ENCODE measurements around the gene ANO7. TPM values are rescaled to one million over a fixed set of nuclear protein-coding genes. Genes with fewer than 3 reads are reported as not detected.

The ANO7 gene, protein sequence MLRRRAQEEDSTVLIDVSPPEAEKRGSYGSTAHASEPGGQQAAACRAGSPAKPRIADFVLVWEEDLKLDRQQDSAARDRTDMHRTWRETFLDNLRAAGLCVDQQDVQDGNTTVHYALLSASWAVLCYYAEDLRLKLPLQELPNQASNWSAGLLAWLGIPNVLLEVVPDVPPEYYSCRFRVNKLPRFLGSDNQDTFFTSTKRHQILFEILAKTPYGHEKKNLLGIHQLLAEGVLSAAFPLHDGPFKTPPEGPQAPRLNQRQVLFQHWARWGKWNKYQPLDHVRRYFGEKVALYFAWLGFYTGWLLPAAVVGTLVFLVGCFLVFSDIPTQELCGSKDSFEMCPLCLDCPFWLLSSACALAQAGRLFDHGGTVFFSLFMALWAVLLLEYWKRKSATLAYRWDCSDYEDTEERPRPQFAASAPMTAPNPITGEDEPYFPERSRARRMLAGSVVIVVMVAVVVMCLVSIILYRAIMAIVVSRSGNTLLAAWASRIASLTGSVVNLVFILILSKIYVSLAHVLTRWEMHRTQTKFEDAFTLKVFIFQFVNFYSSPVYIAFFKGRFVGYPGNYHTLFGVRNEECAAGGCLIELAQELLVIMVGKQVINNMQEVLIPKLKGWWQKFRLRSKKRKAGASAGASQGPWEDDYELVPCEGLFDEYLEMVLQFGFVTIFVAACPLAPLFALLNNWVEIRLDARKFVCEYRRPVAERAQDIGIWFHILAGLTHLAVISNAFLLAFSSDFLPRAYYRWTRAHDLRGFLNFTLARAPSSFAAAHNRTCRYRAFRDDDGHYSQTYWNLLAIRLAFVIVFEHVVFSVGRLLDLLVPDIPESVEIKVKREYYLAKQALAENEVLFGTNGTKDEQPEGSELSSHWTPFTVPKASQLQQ
- total RNA-seq, result 0.25 and 0.59 TPM in 2 replicates

DNA sequence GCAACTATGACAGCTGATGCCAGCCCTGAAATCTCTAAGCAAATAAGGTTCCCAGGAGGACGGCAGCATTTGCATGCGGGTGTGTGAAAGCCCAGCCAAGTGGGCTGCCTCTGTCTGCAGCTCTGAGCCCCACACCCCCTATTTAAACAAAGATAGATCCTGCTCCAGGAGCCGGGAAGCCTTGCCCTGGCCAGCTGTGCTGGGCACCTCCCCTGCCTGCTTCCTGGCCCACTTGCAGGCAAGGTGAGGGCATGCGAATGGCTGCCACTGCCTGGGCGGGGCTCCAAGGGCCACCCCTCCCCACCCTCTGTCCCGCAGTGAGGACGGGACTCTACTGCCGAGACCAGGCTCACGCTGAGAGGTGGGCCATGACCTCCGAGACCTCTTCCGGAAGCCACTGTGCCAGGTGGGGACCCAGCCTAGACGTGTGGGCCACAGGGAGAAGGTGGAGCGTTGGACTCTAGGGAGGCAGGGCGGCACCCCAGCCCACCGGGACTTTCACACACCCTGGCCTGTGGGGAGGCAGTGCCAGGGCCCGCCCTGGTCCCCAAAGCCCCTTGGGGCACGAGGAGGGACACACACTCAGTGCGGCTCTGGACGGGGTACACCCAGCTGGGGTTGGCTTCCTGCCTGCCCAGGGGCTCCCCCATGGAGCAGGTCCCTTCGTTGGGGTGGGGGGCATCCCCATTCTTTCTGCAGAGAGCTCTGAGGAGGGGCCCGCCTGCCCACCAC is at the start of gene ANO7:
Gene ANO7, plus strand, starts transcription at position 317 of the 732 bp plus-strand sequence. CDS start 1,387 bp downstream, outside the sequence.
- no peak for DNase-seq (ENCODE audit: low read depth, low spot score)

DNA sequence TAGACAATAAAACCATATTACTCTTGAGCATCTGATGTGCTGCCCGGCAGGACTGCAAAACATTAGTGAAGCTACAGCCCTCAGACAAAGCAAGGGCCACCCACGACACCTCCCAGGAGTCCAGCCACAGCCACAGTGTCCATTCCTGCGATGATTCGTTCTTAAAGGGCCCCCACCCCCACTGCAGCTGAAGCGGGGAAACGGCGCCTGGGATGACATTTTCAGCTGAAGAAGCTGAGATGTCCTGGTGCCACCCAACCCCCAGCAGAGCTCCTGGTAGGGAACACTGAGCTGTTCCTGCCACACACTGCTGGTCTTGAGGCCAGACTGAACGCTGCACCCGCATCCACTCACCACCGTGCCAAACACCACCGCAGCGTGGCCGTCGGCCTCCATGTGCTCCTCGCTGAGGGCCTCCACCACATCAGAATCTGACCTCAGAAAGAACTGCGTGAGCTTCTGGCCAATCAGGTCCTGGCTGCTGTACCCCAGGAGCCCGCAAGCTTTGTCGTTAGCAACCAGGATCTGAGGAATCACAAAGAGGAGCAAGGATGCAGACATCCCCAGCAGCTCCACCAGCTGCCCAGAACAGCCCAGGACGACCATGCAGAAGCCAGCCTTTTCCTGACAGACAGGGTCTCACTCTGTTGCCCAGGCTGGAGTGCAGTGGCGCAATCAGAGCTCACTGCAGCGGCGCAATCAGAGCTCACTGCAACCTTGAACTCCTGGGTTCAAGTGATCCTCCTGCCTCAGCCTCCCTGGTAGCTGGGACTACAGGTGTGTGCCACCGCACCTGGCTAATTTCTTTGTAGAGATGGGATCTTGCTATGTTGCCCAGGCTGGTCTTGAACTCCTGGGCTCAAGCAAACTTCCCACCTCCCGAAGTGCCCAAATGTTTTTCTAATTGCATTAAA is 48.7 kb upstream of the ANO7 start:
- DNase-seq (ENCODE audit: low read depth, low spot score), result no peak

DNA sequence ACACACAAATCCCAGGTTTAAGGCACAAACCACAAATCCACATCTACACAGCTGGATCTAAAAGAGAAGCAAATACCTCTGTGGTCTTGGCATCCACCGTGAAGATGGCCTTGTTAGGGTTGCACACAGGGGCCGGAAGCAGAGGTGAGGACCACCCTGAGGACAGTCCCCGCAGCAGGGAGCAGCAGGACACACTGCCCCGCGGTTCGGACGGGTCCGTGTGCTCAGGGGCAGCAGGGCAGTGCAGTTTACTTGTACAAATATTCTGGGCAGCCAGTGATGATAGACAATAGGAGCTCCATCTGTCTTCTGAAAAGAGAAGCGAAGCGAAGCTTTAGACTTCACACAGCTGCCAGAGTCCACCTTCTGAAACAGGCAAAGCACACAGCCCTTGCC is 48.0 kb upstream of the ANO7 start:
- no peak for DNase-seq (ENCODE audit: low read depth, low spot score)

DNA sequence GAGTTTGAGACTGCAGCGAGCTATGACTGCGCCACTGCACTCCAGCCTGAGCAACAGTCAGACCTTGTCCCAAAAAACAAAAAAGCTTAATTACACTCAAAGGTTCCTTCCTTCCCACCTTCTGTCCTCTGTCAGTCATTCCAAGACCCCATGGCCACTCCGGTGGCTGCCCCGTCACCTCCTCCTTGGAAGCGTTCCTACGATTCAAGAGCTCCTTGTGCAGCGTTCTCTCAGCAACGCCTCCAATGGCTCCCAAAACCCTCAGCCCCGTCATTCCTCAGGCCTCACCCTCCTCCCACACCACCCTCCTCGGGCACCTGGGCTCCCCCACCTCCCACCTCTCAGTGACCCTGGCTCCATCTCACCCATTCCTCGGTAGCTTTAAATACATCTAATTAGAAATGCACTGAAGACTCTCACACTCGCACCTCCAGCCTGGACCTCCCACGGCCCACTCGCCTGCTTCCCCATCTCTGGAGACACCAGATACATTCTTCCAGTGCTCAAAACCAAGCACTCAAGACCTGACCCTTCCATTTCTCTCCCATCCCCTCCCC is 47.2 kb upstream of the ANO7 start:
- DNase-seq (ENCODE audit: low read depth, low spot score), result no peak

DNA sequence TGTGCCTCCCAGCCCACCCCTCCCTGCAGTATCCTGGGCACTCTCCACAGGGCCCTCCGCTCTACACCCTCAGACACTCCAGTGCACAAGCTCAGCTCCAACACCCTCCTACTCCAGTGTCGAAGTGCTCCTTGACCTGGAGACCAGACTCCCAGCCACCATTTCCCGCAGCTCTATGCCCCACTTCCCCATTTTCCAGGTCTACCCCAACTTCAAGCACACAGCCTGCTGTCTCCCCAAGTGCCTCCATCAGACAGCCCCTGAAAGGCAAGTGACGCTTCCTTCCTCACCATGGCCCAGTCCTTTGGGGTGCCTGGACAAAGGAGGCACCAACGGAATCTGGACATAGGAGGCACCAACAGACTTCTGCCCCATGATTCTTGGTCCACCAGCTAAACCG is 46.4 kb upstream of the ANO7 start:
- no peak for DNase-seq (ENCODE audit: low read depth, low spot score)

DNA sequence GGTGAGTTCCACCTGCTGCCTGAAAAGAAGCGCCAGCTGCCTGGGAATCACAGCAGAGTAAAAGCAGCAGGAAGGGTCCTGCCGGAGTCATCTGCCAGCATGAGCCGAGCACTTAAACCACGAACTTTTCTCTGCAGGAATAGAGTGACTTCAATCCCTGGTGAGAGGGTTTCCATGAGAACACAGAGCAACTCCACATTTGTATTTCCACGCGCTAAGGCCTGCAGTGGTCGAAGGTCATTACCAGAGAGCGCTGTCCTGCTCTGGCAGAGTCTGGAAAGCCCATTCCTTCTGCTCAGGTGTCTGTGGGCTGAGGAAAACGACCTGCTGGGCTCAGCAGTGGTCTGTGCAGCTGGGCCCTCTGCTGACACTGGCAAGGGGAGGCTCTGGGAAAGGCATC is 45.9 kb upstream of the ANO7 start:
- no peak for DNase-seq (ENCODE audit: low read depth, low spot score)

DNA sequence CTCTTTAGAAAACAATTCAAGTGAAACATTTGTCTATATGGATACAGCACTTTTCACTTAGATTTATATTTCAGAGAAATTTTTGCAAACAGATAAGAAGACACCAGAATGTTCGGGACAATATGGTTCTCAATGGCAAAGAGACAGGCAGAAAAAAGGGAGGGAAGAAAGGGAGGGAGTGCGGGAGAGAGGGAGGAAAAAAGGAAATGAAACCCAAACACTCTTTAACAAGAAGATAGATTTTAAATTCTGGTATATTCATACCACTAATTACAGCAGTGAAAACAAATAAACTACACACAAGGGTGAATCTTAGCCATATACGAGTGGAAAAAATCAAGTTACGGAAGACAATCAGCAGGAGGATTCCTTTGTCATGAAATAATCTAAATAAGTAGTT is 42.2 kb upstream of the ANO7 start:
- DNase-seq (ENCODE audit: low read depth, low spot score), result no peak

DNA sequence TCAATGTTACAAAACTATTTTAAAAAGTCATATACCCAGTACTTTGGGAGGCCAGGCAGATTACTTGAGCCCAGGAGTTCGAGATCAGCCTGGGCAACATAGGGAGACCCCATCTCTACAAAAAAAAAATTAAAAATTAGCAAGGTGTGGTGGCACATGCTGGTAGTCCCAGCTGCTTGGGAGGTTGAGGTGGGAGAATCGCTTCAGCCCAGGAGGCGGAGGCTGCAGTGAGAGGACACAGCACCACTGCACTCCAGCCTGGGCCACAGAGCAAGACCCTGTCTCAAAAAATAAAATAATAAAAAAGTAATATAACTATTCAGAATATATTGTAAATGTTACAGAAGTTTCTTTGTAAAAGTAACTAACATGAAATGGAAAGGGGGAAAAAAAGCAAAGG is 41.1 kb upstream of the ANO7 start:
- no peak for DNase-seq (ENCODE audit: low read depth, low spot score)

DNA sequence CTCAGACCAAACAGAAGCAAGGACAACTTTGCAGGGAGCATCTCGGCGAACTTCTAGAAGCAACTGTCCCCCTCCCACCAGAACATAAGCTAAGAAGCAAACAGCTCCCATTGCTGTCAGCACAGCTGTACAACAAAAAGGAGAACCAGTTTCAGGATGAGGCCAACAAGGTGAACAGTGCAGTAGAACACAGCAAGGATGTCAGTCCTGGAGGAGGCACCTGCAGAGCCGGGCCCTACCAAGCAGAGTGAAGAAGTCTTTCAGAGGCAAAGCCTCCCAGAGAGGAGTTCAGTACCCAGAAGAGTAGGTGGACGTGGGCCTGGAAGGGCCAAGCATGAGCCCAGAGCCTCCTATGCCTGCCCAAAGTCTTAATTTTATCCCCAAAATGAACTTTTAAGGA is 40.2 kb upstream of the ANO7 start:
- no peak for DNase-seq (ENCODE audit: low read depth, low spot score)

DNA sequence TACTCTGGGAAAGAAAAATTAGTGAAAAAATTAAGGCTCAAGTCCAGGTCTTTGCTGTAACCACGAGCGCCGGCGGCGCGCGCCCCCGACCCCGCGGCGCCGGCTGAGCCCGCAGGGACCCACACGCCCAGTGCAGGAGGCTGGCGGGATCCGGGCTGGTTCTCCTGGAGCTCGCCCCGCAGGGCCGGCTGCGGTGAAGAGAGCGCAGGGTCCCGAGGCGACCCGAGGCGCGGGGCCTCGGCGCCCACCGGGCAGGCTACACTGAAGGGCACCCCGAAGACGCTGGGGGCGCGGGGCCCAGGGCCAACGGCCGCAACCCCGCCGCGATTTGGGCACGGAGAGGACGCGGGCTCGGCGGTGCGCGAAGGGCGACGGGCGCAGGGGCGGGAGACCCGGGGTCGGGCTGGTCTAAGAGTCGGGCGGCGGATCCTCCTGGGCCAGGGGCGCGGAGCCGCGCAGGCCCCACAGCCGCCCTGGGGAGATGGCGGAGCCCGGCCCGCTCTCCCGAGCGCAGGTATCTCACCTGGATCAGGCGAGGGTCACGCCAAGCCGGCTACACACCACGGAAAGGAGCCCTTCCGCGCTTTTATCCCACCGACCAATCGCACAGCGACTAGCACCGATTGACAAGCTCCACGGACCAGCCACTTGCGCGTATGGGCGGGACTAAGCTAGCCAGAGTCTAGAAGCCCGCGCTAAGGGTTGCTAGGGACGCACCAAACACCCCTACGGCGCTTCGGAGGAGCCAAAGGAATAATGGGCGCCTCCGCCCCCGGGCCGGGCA is 39.4 kb upstream of the ANO7 start, which contains the start of gene PASK:
Gene PASK, minus strand, starts transcription at position 582 of the 784 bp plus-strand sequence. CDS start 6,440 bp downstream, outside the sequence.
- DNase-seq (ENCODE audit: low read depth, low spot score), result peak; percentile 75

DNA sequence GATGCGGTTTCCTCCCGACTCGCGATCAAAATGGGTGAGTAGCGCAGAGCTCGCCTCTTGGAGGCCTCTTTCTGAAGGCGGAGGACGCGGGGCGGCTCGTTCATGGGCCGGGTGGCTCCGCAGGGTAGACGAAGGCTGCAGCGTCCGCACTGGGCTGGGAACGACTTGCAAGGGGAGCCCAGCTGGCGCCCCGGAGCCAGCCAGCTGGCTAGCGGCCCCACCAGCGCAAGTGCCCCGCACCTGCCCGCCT is 38.9 kb upstream of the ANO7 start:
- no peak for DNase-seq (ENCODE audit: low read depth, low spot score)

DNA sequence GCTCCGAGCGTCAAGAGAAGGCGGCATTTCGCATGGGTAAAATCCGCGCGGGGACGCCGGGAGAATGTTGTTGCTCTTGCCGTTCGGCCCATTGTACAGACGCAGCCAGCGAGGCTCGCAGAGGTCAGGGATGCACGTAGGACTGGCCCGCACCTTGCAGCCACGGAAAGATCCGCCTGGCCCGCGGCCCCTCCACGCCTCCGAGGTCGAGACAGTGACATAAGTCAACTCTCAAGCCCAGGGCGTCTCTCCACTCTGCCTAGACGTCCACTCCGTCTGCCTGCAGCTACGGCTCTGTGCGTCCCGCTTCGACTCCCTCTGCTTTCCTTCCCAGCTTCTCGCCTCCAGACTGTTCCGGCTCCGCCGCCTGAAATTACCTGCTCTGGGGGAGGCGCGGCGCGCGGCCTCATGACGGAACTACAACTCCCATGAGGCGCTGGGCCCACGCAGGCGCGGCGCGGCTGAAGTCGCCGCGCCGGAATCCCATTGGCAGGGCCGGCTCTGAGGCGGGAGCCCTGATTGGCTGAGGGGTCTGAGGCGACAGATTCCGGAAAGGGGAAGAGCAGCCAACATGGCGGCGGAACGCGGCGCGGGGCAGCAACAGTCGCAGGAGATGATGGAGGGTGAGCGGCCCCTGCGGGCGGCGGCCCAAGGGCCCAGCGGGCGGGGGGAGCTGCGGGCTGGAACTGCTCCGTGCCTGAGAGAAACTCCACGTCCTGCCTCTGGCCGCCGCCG is 38.4 kb upstream of the ANO7 start, which contains the start of gene PPP1R7:
Gene PPP1R7, plus strand, starts transcription at position 543 of the 735 bp plus-strand sequence. Its CDS starts 29 bp downstream, at position 572.
- peak; percentile 72 for DNase-seq (ENCODE audit: low read depth, low spot score)

DNA sequence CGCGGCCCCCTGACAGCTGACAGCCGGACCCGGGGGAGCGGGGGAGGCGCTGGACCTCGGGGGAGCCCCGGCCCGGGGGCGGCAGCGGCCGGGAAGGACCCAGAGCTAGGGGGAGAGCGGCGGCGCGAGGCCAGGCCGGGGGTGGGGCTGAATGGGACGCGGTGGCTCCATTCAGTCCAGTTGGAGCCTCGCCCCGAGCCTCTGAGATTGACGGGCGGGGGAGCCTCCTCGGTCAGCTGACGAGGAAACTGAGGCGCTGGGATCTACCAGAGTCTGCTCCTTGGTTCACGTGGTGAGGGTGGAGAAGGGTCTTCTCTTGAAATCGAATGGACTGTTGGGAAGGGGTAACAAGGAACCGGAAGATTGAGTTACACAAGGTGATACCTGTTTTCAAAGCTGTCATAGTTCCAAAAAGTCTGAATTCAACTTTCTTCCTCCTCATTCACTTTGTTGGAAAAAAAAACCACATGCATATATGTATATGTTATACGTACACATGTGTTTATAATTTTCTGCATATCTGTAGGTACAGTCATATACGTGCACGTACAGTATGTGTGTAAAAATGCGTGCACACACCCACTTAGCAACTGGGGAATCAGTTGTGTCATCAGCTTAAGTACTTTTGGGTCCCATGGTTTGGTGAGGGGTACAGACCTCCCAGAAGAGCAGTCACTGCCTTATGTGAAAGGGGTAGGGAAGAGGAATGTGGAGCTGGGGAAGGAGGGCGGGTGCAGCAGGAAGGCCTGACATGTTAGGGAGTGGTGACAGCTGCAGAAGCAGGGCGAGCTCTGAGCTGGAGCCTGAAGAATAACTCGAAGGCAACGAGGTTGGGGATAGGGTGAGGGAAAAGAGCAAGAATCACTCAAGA is 37.6 kb upstream of the ANO7 start:
- no peak for DNase-seq (ENCODE audit: low read depth, low spot score)

DNA sequence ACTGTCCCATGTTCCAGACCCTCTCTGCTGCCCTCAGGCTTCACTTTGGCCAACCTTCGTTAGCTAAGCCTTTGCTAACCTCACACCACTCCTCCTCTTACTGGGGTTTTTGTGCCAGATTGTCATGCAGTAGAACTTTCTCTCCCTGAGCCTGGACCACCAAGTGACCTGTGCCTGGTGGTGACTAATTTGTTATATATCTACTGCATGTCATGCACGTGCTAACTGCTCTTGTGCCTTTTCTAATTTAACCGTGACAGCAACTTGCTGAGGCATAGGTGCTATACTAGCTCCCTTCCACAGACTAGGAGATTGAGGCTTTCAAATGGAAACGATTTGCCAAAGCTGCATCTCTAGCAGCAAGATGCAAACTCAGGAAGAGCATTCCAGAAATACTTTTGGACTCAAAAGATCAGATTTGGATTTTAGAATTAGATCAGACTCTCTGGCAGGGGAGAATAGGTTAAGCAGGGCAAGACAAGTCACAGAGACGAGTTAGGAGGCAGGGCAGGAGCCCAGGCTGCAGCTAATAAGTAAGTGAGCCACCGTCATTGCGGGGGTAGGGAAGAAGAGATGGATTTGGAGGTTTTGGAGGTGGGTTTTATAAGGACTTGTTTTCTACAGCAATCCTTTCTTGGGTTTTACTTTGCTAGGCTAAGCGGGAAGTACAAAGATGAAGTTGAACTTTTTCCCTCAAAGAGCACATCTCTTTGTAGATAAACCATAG is 36.4 kb upstream of the ANO7 start:
- no peak for DNase-seq (ENCODE audit: low read depth, low spot score)

DNA sequence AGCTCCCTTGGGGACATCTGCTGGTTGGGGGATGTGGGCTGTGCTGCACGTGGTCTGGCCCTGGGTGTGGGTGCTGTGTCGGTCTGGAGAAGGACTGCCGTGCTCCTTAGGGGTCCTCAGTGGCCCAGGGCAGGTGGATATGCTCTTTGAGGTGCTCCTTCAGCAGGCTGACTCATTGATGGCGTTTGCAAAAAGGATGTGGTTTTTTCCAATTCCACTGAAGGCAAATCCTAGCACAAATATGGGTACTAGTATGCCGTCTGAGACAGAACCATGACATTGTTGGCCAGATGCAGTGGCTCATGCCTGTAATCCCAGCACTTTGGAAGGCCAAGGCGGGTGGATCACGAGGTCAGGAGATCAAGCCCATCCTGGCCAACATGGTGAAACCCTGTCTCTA is 34.9 kb upstream of the ANO7 start:
- no peak for DNase-seq (ENCODE audit: low read depth, low spot score)

DNA sequence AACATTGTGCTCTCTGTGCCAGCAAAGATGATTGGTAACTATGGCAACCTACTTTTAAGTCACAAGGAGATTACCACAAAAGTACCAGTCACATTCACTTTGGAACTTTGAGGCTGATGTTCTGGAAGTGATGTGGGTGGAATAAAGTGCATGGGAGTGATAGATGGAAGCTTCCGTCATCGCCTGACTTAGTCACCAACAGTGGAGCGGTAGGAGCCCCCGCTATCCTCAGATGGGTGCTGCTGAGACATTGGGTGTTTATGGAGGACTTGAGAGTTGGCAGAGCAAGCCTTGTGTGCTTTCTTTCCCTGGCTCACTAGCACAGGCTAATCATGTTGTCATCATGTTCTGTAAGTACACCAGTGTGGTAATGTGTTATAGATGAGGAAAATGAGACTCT is 33.6 kb upstream of the ANO7 start:
- no peak for DNase-seq (ENCODE audit: low read depth, low spot score)

DNA sequence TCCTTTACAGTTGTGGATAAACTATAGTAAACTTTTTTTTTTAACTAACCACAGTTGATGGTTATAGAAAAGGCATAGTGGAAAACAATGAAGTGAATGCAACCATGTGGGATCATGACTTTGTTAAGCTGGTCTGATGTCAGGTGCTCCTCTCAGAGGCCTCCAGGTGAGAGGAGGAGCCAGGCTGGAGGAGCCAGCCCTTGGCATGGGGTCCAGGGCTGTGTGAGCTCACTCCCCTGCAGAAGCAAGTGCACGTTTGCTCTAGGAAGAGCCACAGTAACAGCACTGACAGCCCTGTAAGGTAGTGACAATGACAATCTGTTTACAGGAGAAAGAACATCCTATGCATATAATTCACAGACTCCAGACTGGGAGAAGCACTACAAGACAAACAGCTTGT is 32.5 kb upstream of the ANO7 start:
- no peak for DNase-seq (ENCODE audit: low read depth, low spot score)
